Superior temporal gyrus (tissue), 1 donor: ENCODE measurements around the gene EXTL1.

Source experiments
- DNase-seq: peaks from one replicate; pipeline ENCODE4 v3.0.0-alpha.2; 2016; ENCODE audit errors: extremely low spot score

EXTL1 gene

DNA sequence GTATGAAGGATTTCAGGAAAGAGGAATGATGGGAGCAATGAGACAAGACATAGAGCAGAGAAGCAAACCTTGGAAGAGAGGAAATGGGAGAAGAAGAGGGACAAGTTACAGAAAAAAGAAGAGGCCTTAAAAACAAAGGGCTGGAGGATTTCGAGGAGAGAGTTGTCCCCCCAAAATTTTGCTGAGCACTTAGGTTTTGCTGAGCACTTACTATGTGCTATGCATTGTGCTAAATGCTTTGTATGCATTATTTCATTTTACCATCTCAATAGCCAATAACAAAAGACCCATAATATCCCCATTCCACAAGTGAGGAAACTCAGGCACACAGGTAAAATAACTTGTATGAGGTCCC, 48.3 kb downstream of the EXTL1 start:
- DNase-seq, result no peak

DNA sequence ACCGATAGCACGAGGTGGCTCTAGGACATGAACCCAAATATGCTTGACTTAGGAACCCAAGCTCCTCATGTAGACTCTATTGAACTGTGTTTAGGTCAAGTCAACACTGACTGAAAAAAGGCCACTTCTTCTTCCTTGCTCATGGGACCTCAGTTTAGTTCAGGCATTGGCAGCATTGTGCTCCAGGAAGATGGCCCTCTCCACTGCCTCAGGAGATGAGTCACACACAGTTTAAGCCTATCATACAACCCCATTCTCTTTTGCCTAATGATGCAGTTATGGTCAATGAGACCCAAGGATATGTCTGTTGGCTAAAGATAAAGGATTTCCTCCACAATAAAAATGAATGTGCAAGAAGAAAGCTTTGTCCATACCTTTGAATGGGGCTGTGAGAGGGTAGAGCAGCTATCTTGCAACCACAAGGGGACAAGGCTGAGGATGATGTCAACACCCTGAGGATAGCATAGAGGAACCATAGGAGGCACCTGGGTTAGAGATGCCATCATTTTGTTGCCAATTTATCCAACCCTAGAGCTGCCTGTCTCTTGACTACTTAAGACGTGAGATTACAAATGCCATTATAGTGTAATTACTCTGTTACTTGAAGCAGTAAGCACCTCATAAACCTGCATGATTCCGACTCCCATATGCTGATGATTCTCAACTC, 48.9 kb downstream of the EXTL1 start:
- no peak for DNase-seq

DNA sequence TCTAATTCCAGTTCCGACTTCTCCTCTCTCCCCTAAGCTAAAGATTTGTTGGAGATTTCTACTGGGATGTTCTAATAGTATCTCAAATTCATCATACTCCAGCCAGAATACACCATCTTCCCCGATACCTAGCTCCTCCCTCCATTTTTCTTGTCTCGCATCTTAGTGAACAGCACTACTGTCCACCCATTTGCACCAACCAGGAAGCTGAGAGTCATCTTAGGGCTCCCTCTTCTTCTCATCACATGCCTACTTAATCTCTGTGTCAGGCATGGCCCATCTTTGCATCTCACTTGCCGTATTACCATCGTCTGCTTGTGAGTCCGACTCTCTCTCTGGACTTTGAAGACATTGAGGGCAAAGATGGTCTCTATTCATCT, 49.4 kb downstream of the EXTL1 start:
- DNase-seq, result no peak

DNA sequence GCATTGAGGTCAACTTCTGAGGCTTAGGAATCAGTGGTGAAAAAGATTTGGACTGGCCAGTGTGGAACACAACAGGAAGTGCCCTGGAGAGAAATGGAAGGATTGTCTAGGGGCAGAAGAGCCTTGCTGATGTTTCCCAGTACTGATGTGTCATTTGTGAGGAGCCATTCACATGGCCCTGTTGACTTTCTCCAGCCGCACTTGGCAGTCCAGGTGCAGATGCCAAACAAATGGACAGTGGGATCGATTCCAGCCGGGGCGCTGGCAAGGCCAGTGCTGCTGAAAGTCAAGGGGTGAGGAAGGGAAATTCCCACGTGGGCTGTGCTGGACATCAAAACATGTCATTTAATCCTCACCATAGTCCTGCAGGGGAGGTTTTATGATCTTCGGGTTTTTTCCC, 50.7 kb downstream of the EXTL1 start:
- no peak for DNase-seq

DNA sequence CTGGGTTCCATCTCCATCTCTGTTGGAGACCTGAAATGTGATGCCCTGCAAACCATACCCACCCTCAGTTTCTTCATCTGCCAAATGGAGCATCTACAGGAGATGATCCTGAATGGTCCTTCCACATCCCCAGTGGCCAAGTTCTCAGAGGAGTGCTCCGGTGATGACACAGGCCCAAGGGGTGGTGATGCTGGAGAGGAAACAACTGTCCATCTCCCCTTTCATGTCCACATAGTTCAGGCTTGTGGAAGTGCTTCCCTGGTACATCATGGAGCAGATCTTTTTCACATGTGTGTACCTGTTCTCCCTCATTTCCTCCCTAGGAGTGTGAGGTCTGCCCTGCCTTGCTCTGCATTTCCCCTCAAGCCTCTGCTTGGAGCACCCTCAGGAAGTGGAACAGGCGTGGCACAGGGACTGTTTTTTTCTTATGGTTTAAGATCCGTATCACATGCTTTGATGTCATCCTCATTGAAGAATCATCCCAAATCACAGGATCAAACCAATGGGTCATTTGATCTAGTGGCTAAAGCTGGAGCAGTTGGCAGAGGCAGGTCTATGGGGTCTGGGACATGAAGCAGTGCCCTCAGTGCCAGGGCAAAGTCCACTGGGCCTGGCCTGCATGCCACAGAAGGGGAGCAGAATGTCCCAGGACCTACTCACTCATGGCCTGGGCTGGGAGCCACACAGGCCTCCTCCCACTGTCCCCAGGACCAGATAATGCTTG, 54.0 kb downstream of the EXTL1 start:
- no peak for DNase-seq

DNA sequence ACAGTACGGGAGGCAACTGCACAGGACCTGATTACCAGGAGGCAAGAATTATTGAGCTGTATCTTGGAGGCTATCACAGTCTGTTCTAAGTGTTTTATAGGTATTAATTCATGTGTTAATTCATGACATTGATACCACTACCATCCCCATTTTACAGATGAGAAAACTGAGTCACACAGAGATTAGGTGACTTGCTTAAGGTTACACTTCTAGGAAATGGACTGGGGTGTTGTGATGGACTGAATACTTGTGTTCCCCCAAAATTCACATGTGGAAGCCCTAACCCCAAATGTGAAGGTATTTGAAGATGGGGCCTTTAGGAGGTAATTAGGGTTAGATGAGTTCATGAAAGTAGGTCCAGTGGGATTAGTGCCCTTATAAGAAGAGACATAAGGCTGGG, 55.9 kb downstream of the EXTL1 start:
- no peak for DNase-seq

DNA sequence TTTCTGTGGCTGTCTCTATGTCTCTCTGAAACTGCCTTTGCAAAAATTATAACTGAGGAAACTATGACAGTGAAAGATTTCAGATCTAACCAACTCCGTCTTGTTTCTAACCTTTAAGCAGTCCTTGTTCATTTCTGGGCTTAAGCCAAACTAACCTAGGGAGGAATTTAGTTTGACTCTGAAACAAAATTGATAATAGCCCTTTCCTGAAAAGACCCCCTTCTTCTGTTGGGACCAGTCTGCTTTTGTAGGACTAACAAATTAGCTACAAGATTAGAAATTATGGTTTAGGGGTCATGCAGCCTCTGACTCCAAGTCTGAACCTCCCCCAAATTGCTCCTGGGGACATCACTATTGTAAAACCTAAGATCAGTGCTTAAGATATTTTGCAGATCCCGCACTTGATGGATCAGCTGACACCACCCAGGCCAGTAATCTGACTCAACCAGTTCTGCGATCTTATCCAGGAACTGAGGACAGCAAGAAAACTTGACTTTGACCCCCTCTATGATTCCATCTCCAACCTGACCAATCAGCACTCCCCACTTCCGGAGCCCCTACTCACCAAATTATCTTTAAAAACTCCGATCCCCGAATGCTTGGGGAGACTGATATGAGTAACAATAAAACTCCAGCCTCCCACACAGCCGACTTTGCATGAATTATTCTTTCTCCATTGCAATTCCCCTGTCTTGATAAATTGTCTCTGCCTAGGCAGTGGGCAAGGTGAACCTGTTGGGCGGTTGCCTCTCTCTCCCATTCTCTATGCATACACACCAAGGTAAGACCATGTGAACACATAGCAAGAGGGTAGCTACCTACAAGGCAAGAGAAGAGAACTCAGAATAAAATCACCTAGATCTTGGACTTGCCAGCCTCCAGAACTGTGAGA, 57.0 kb downstream of the EXTL1 start:
- DNase-seq, result no peak

DNA sequence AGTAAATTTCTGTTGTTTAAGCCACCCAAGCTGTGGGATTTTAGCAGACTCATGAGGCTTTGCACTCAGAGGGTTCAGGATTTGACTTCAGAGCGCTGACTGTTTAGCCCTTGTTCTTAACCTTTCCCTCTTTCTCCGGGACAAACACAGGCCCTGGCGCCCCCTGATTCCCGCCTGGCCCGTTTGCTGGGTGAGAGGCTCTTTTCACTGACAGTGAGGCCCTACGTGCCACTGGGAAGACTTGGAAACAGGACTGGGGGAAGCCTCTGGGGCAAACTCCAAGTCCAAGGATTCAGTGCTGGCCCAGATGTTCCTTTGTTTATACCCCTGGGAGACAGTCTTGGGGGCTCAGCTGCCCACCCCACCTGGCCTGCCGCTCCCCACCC, 57.6 kb downstream of the EXTL1 start:
- no peak for DNase-seq

DNA sequence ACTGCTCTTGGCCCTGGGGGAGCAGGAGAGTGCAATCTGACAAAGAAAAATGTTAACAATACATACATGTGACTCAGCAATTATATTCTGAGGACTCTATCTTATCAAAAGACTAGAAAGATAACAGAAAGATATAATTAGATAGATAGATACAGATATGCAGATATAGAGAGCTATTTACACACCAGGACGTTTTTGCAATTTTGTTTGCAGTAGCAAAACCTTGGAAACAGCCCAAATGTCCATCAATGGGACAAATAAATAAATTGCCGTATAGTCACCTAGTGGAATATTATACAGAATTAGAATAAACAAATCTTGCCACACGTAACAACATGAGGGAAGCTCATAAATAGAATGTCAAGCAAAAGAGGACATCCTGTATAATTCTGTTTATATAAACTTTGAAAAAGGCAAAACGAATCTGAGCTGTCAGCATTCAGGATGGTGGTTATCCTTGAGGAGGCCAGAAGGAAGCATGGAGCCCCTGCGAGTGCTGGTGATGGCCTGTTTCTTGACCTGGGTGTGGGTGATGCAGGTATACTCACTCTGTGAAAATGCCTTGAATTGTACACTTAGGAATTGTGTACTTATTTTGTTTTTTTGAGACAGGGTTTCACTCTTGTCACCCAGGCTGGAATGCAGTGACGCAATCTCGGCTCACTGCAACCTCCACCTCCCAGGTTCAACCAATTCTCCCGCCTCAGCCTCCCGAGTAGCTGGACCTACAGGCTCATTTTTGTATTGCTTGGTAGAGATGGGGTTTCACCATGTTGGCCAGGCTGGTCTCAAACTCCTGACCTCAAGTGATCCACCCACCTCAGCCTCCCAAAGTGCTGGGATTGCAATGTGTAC, 58.6 kb downstream of the EXTL1 start:
- no peak for DNase-seq

DNA sequence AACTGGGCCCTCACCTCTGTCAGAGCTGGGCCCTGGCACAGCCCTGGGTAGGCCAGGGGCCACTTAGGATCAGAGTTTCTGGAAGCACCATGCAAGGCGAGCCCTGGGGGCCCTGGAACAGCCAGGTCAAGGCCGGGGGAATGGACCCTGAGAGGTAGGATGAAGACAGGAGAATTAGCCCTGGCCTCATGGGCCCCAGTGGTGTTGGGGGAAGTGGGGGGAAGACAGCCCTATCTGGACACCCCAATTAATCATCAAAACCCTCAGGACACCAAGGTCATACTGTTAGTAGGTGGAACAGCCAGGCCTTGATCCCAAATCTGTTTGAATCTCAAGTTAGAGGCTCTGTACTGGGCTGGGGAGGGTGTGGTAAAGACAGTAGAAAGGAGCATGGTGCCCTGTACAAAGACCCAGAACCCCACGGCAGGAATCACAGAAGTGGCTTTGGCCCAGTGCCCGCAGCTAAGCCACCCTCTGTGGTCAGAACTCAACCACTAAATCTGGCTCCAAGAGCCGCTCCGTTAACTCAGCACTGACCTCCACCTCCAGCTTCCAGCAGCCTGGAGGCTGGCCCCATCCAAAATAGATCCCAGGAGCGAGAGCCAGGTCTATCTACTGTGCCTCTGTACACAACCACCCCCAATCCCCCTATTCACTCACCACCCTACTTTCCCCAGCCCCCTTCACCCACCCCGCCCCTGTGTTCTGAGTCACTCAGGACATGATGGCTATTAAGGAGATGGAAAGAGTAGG, 59.9 kb downstream of the EXTL1 start:
- DNase-seq, result no peak

DNA sequence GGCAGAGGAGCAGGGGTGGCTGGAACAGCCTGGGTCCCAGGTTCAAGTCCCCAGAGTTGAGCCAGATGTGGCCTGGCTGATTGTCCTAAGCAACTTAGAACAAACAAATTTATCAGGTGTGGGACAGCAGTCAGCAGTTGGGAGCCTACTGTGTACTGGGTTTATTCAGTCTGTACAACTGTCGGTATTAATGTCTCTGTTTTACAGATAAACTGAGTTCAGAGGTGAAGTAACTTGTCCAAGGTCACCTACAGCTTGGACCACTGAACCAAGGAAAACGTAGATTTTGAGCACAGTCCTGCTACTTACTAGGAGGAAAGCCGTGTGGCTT, 60.4 kb downstream of the EXTL1 start:
- DNase-seq, result no peak

DNA sequence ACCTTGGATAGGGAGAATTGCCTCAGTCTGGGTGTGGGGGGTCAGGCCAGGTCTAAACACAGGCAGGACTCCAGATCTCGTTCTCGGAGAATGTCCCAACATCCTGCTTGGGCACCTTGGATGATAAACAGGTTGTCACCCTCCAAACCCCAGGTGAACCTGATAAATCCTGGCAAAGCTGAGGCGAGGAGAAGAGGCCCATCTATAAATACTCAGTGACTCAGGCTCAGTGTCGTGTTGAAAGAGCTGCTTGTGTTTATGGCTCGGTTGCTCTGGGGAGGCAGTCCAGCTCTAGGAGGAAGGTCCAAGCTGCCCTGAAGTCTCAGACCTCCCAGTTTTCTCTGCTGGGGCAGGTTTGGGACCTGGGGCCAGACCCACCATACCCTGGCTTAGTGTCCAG, 61.6 kb downstream of the EXTL1 start:
- no peak for DNase-seq

DNA sequence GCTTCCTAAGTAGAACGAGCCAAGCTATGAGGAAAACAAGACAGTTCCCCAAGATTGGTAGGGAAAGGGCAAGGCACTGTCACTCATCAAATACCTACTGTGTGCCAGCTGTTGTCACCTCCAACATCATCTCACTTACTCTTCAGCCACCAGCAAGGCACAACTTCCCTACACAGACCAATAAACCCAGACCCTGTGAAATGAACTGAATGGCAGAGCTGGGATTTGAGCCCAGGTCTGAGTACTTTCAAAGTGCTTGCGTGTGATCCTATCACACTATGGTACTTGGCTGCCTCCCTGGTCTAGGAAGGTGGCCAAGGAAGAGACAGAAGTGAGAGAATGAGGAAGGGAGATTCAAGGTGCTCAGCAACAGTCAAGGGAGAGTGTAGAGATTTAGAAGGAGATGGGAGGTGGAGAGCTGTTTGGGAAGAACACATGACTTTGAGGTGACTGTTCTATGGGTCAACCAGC, 62.6 kb downstream of the EXTL1 start:
- DNase-seq, result no peak

DNA sequence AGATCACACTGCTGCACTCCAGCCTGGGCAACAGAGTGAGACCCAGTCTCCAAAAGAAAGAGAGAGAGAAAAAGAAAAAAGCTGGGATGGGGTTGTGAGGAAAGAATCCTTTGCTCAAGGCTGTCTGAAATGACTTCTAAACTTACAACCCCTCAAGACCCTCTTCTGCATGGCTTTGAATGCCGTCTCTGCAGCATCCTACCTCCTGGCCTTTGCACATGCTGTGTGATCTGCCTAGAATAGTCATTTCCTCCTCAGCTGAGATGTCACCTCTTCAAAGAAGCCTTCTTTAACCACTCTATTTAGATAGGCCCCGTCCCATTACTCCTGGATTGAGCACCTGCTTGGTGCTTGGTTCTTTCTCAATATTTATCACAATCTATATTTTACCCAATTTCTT, 63.3 kb downstream of the EXTL1 start:
- no peak for DNase-seq
